Measurements from ENCODE around the gene ARHGEF3.

ARHGEF3 gene

GRCh38 chr3:56764184-56764583 lies 37.6 kb downstream of the ARHGEF3 start:
- TF ChIP-seq EZH2 (IDR thresholded peaks at IDR 0.05; ENCODE audit: borderline replicate concordance, low read length) (no peak), CTCF (IDR thresholded peaks at IDR 0.05; ENCODE audit: low read length) (no peak)
- H3F3A ChIP-seq (ENCODE audit: insufficient read depth, low read length), result no peaks in the 10 kb centered on the region
- H3K4me1 ChIP-seq (ENCODE audit: insufficient read depth, low read length, severe bottlenecking), result no peaks in the 10 kb centered on the region
- H3K4me3 ChIP-seq (ENCODE audit: low read depth, low read length, poor library complexity, severe bottlenecking), result no peak overlapping the region
- H3K9me2 ChIP-seq (ENCODE audit: low read depth, low read length), result no peaks in the 10 kb centered on the region
- H3K36me3 ChIP-seq (ENCODE audit: insufficient read depth, low read length), result no peaks in the 10 kb centered on the region
- H3K9me3 ChIP-seq (ENCODE audit: low read length), result no peaks in the 10 kb centered on the region
- no peak overlapping the region for H3K9ac ChIP-seq (ENCODE audit: low read length)
- H3K27me3 ChIP-seq (ENCODE audit: insufficient read depth, low read length), result no peaks in the 10 kb centered on the region
- H4K20me1 ChIP-seq (ENCODE audit: insufficient read depth, low read length), result no peaks in the 10 kb centered on the region
- H3K79me2 ChIP-seq (ENCODE audit: insufficient read depth, low read length), result no peaks in the 10 kb centered on the region
- no peak overlapping the region for H3K27ac ChIP-seq (ENCODE audit: low read depth, low read length, poor library complexity, severe bottlenecking)
- no peak overlapping the region for H2AFZ ChIP-seq (ENCODE audit: low read length)
- H3K4me2 ChIP-seq (ENCODE audit: low read length), result no peak overlapping the region

- Histone ChIP-seq H3K9ac (ENCODE audit: low read length) (no peak overlapping the region), H3K79me2 (ENCODE audit: insufficient read depth, low read length) (no peaks in the 10 kb centered on the region), H3K27me3 (ENCODE audit: insufficient read depth, low read length) (no peaks in the 10 kb centered on the region), H3K4me3 (ENCODE audit: low read depth, low read length, poor library complexity, severe bottlenecking) (no peak overlapping the region), H4K20me1 (ENCODE audit: insufficient read depth, low read length) (no peaks in the 10 kb centered on the region), H3K9me3 (ENCODE audit: low read length) (no peaks in the 10 kb centered on the region), H3F3A (ENCODE audit: insufficient read depth, low read length) (no peaks in the 10 kb centered on the region), H3K4me1 (ENCODE audit: insufficient read depth, low read length, severe bottlenecking) (no peaks in the 10 kb centered on the region), H3K36me3 (ENCODE audit: insufficient read depth, low read length) (no peaks in the 10 kb centered on the region), H3K4me2 (ENCODE audit: low read length) (no peak overlapping the region), H2AFZ (ENCODE audit: low read length) (no peak overlapping the region), H3K9me2 (ENCODE audit: low read depth, low read length) (no peaks in the 10 kb centered on the region), H3K27ac (ENCODE audit: low read depth, low read length, poor library complexity, severe bottlenecking) (no peak overlapping the region)
- TF ChIP-seq CTCF (IDR thresholded peaks at IDR 0.05; ENCODE audit: low read length), result no peak
- no peak for TF ChIP-seq EZH2 (IDR thresholded peaks at IDR 0.05; ENCODE audit: borderline replicate concordance, low read length)
These were observed 38.5 kb downstream of the ARHGEF3 start for GRCh38 chr3:56763233-56763632.

GRCh38 chr3:56762718-56763117 lies 39.0 kb downstream of the ARHGEF3 start:
- no peaks in the 10 kb centered on the region for H3K9me2 ChIP-seq (ENCODE audit: low read depth, low read length)
- no peak overlapping the region for H3K4me3 ChIP-seq (ENCODE audit: low read depth, low read length, poor library complexity, severe bottlenecking)
- no peak overlapping the region for H2AFZ ChIP-seq (ENCODE audit: low read length)
- H3K4me1 ChIP-seq (ENCODE audit: insufficient read depth, low read length, severe bottlenecking), result no peaks in the 10 kb centered on the region
- H3K4me2 ChIP-seq (ENCODE audit: low read length), result no peak overlapping the region
- H3K27ac ChIP-seq (ENCODE audit: low read depth, low read length, poor library complexity, severe bottlenecking), result no peak overlapping the region
- H3K9me3 ChIP-seq (ENCODE audit: low read length), result no peaks in the 10 kb centered on the region
- H4K20me1 ChIP-seq (ENCODE audit: insufficient read depth, low read length), result no peaks in the 10 kb centered on the region
- no peaks in the 10 kb centered on the region for H3F3A ChIP-seq (ENCODE audit: insufficient read depth, low read length)
- H3K36me3 ChIP-seq (ENCODE audit: insufficient read depth, low read length), result no peaks in the 10 kb centered on the region
- H3K79me2 ChIP-seq (ENCODE audit: insufficient read depth, low read length), result no peaks in the 10 kb centered on the region
- H3K27me3 ChIP-seq (ENCODE audit: insufficient read depth, low read length), result no peaks in the 10 kb centered on the region
- H3K9ac ChIP-seq (ENCODE audit: low read length), result no peak overlapping the region
- no peak for TF ChIP-seq CTCF (IDR thresholded peaks at IDR 0.05; ENCODE audit: low read length)
- TF ChIP-seq EZH2 (IDR thresholded peaks at IDR 0.05; ENCODE audit: borderline replicate concordance, low read length), result no peak
